Smooth muscle cell (in vitro differentiated cells): ENCODE data around the gene GABBR2. TPM values are rescaled to one million over a fixed set of nuclear protein-coding genes. Genes with fewer than 3 reads are reported as not detected.

Source experiments
- DNase-seq: peaks from one replicate; lab custom pipeline; 2025; ENCODE audit not compliant: unreplicated experiment; lab: John Stamatoyannopoulos, UW
- H2AFZ ChIP-seq: fragments of 200-600 bp; sonication (generic); 2 replicates; pipeline ENCODE4 v1.6.0; 2016; ENCODE audit warnings: antibody characterized with exemption, low read depth, mild to moderate bottlenecking
- H3F3A ChIP-seq: fragments of 200-600 bp; sonication (generic); 2 replicates; pipeline ENCODE4 v1.6.0; 2017; ENCODE audit warnings: antibody characterized with exemption, low read depth
- H3K27ac ChIP-seq: fragments of 200-600 bp; sonication (generic); 2 replicates; pipeline ENCODE4 v1.5.1; 2016; ENCODE audit warnings: low read depth, mild to moderate bottlenecking
- H3K27me3 ChIP-seq: fragments of 200-600 bp; sonication (generic); 2 replicates; pipeline ENCODE4 v1.6.1; 2016; ENCODE audit warnings: low read depth, mild to moderate bottlenecking
- H3K36me3 ChIP-seq: fragments of 200-600 bp; sonication (generic); 2 replicates; pipeline ENCODE4 v1.5.1; 2016; ENCODE audit warnings: low read depth
- H3K4me1 ChIP-seq: fragments of 200-600 bp; sonication (generic); 2 replicates; pipeline ENCODE4 v1.5.1; 2016; ENCODE audit warnings: low read depth
- H3K4me2 ChIP-seq: fragments of 200-600 bp; sonication (generic); 2 replicates; pipeline ENCODE4 v1.6.0; 2016; ENCODE audit warnings: mild to moderate bottlenecking
- H3K4me3 ChIP-seq: fragments of 200-600 bp; sonication (generic); 2 replicates; pipeline ENCODE4 v1.5.1; 2016; ENCODE audit warnings: mild to moderate bottlenecking
- H3K79me2 ChIP-seq: fragments of 200-600 bp; sonication (generic); 2 replicates; pipeline ENCODE4 v1.6.0; 2016; ENCODE audit warnings: low read depth, mild to moderate bottlenecking
- H3K9ac ChIP-seq: fragments of 200-600 bp; sonication (generic); 2 replicates; pipeline ENCODE4 v1.6.0; 2016; ENCODE audit warnings: low read depth
- H3K9me3 ChIP-seq: fragments of 200-600 bp; sonication (generic); replicated peaks from 2 replicates; pipeline ENCODE4 v1.5.1; 2016; ENCODE audit warnings: low read depth
- H4K20me1 ChIP-seq: fragments of 200-600 bp; sonication (generic); 2 replicates; pipeline ENCODE4 v1.6.0; 2016; ENCODE audit warnings: low read depth
- CTCF ChIP-seq: fragments of 200-600 bp; sonication (generic); IDR thresholded peaks from 2 replicates; pipeline ENCODE4 v1.5.1; 2017; ENCODE audit warnings: borderline replicate concordance, mild to moderate bottlenecking, antibody characterized with exemption; ENCODE audit not compliant: insufficient read depth, poor library complexity, severe bottlenecking
- WGBS: methylation state at CpG from one replicate; pipeline ENCODE4 v1.1.7; 2016; ENCODE audit warnings: low lambda C conversion rate; 5-methylcytosine and 5-hydroxymethylcytosine counted together
- polyA plus RNA-seq: library from polyadenylated mRNA; unstranded; fragments of >200 nt; fragmentation: Nextera tagmentation; extraction: Ambion mirVana; gene quantifications from 2 replicates; pipeline ENCODE4 v1.2.1, GENCODE V29; 2016
- total RNA-seq: library from RNA; depleted of rRNA; stranded (reverse); fragments of >200 nt; gene quantifications from 2 replicates; pipeline ENCODE4 v1.2.3, GENCODE V29; 2014

The GABBR2 gene
- total and polyA plus RNA-seq, 2 experiments from 2014 or later = 0.25 TPM; not detected in 1

- no peak for TF ChIP-seq CTCF
- H3K4me1 ChIP-seq = no peaks in the 10 kb centered on the region
- H3F3A ChIP-seq = no peaks in the 10 kb centered on the region
- peaks cover 21% of the 10 kb centered on the region for H3K27me3 ChIP-seq
- no peak overlapping the region for H3K9ac ChIP-seq
- no peaks in the 10 kb centered on the region for H3K36me3 ChIP-seq
- H3K27ac ChIP-seq = no peak overlapping the region
- no peaks in the 10 kb centered on the region for H4K20me1 ChIP-seq
- H2AFZ ChIP-seq = no peak overlapping the region
- no peaks in the 10 kb centered on the region for H3K9me3 ChIP-seq
- no peaks in the 10 kb centered on the region for H3K79me2 ChIP-seq
- H3K4me2 ChIP-seq = no peak overlapping the region
- no peak for DNase-seq
- H3K4me3 ChIP-seq = no peak overlapping the region
Measured at GRCh38 chr9:98522487-98522886, 186.2 kb downstream of the GABBR2 start.

GRCh38 chr9:98521141-98521540 is 187.6 kb downstream of the GABBR2 start:
- no peak overlapping the region for H2AFZ ChIP-seq
- no peaks in the 10 kb centered on the region for H3K4me1 ChIP-seq
- H3K36me3 ChIP-seq = no peaks in the 10 kb centered on the region
- no peak for DNase-seq
- no peaks in the 10 kb centered on the region for H4K20me1 ChIP-seq
- WGBS = 81% methylated on average over 3 of the region's 3 CpGs
- H3K9me3 ChIP-seq = no peaks in the 10 kb centered on the region
- H3K4me2 ChIP-seq = no peak overlapping the region
- no peaks in the 10 kb centered on the region for H3K79me2 ChIP-seq
- no peak overlapping the region for H3K9ac ChIP-seq
- H3K27me3 ChIP-seq = peaks cover 15% of the 10 kb centered on the region
- no peak for TF ChIP-seq CTCF
- H3K27ac ChIP-seq = no peak overlapping the region
- H3F3A ChIP-seq = no peaks in the 10 kb centered on the region
- no peak overlapping the region for H3K4me3 ChIP-seq

GRCh38 chr9:98520221-98520960 is 188.3 kb downstream of the GABBR2 start:
- no peak overlapping the region for H3K4me2 ChIP-seq
- H3K27me3 ChIP-seq = peaks cover 9% of the 10 kb centered on the region
- H3K9ac ChIP-seq = no peak overlapping the region
- no peaks in the 10 kb centered on the region for H3K4me1 ChIP-seq
- H4K20me1 ChIP-seq = no peaks in the 10 kb centered on the region
- no peak overlapping the region for H3K4me3 ChIP-seq
- H2AFZ ChIP-seq = no peak overlapping the region
- 79% methylated on average over 7 of the region's 7 CpGs for WGBS
- no peak for TF ChIP-seq CTCF
- DNase-seq = no peak
- no peaks in the 10 kb centered on the region for H3K36me3 ChIP-seq
- no peaks in the 10 kb centered on the region for H3K9me3 ChIP-seq
- H3F3A ChIP-seq = no peaks in the 10 kb centered on the region
- H3K79me2 ChIP-seq = no peaks in the 10 kb centered on the region
- no peak overlapping the region for H3K27ac ChIP-seq

GRCh38 chr9:98519641-98520040 is 189.1 kb downstream of the GABBR2 start:
- 96% methylated on average over 3 of the region's 3 CpGs for WGBS
- Histone ChIP-seq H3K36me3 (no peaks in the 10 kb centered on the region), H3K27me3 (peaks cover 6% of the 10 kb centered on the region), H3K9ac (no peak overlapping the region), H3F3A (no peaks in the 10 kb centered on the region), H3K4me2 (no peak overlapping the region), H3K4me1 (no peaks in the 10 kb centered on the region), H2AFZ (no peak overlapping the region), H4K20me1 (no peaks in the 10 kb centered on the region), H3K79me2 (no peaks in the 10 kb centered on the region), H3K4me3 (no peak overlapping the region), H3K27ac (no peak overlapping the region), H3K9me3 (no peaks in the 10 kb centered on the region)
- TF ChIP-seq CTCF = no peak
- DNase-seq = no peak
